ENCODE measurements around the gene CACNA1B.

GRCh38 chr9:137833721-137834613 is 43.6 kb upstream of the CACNA1B start:
- TF ChIP-seq CTCF (IDR thresholded peaks at IDR 0.05) (no peak), POLR2A (IDR thresholded peaks at IDR 0.05; ENCODE audit: low read depth) (no peak), EP300 (IDR thresholded peaks at IDR 0.05) (no peak), POLR2AphosphoS5 (IDR thresholded peaks at IDR 0.05) (no peak)

All from esophagus muscularis mucosa (tissue), 4 donors.